WTC11 (cell line): ENCODE data around the gene ZNF236. TPM values are rescaled to one million over a fixed set of nuclear protein-coding genes. Genes with fewer than 3 reads are reported as not detected.

Experiments
- ATAC-seq: fragments of 200-7000 bp; cut with Tn5 transposase; 2 replicates; pipeline ENCODE4 v1.10.0; 2021; ENCODE audit warnings: mild to moderate bottlenecking, moderate library complexity
- CTCF ChIA-PET: fragments of 300-600 bp; sonication (Branson Sonifier 250); formaldehyde crosslinking; loops from one replicate; lab custom pipeline; 2021; ENCODE audit warnings: antibody characterized with exemption; lab: Charles Lee
- POLR2A ChIA-PET: fragments of 350-600 bp; sonication (Branson Sonifier 250); formaldehyde crosslinking; loops from one replicate; lab custom pipeline; 2021; ENCODE audit warnings: antibody characterized with exemption; lab: Charles Lee
- DNase-seq: peaks from one replicate; pipeline ENCODE4 v3.0.0; 2021; ENCODE audit warnings: low spot score
- H3K27ac Mint-ChIP-seq: 2 replicates; pipeline ENCODE4 v1.8.0; 2021; ENCODE audit warnings: mixed read lengths
- H3K27me3 Mint-ChIP-seq: 2 replicates; pipeline ENCODE4 v1.8.0; 2021; ENCODE audit warnings: low read depth, mild to moderate bottlenecking, moderate library complexity, mixed read lengths
- H3K36me3 Mint-ChIP-seq: 2 replicates; pipeline ENCODE4 v1.8.0; 2021; ENCODE audit warnings: mixed read lengths
- H3K4me1 Mint-ChIP-seq: 2 replicates; pipeline ENCODE4 v1.8.0; 2022; ENCODE audit warnings: mixed read lengths
- H3K4me3 Mint-ChIP-seq: 2 replicates; pipeline ENCODE4 v1.8.0; 2021; ENCODE audit warnings: mild to moderate bottlenecking, moderate library complexity, mixed read lengths
- H3K9me3 Mint-ChIP-seq: 2 replicates; pipeline ENCODE4 v1.8.0; 2021; ENCODE audit warnings: mixed read lengths
- HMGA2 ChIP-seq: fragments of 250-450 bp; sonication (Bioruptor Pico); IDR thresholded peaks from 2 replicates; pipeline ENCODE4 v1.4.0; 2021; ENCODE audit warnings: mild to moderate bottlenecking, moderate library complexity
- RELA ChIP-seq: sonication (generic); formaldehyde crosslinking; IDR thresholded peaks from 2 replicates; pipeline ENCODE4 v1.8.1; 2022; ENCODE audit warnings: missing genetic modification reagents, mild to moderate bottlenecking, borderline replicate concordance
- TP53 ChIP-seq: sonication (generic); formaldehyde crosslinking; IDR thresholded peaks from 2 replicates; pipeline ENCODE4 v1.8.1; 2023; ENCODE audit warnings: mild to moderate bottlenecking, missing genetic modification reagents
- ZNF121 ChIP-seq: sonication (generic); formaldehyde crosslinking; IDR thresholded peaks from 2 replicates; pipeline ENCODE4 v1.8.0; 2023; ENCODE audit warnings: missing genetic modification reagents
- ZNF219 ChIP-seq: sonication (generic); formaldehyde crosslinking; IDR thresholded peaks from 2 replicates; pipeline ENCODE4 v1.8.0; 2023; ENCODE audit warnings: missing genetic modification reagents, mild to moderate bottlenecking, borderline replicate concordance
- ZNF317 ChIP-seq: sonication (generic); formaldehyde crosslinking; IDR thresholded peaks from 2 replicates; pipeline ENCODE4 v1.8.1; 2023; ENCODE audit warnings: low read depth, mild to moderate bottlenecking, moderate library complexity, missing genetic modification reagents, borderline replicate concordance
- total RNA-seq: library from RNA; stranded (reverse); gene quantifications from 3 replicates; pipeline ENCODE4 v1.2.3, GENCODE V29; 2021
- TF ChIP-seq, protein P1 (sequence below): fragments of 250-450 bp; sonication (Bioruptor Pico); conservative IDR thresholded peaks from 2 replicates; pipeline ENCODE4 v1.9.0; 2021; ENCODE audit warnings: mild to moderate bottlenecking
- TF ChIP-seq, protein P2 (sequence below): sonication (generic); formaldehyde crosslinking; IDR thresholded peaks from 2 replicates; pipeline ENCODE4 v1.8.0; 2023; ENCODE audit warnings: missing genetic modification reagents, mild to moderate bottlenecking, borderline replicate concordance
- TF ChIP-seq, protein P3 (sequence below): sonication (generic); formaldehyde crosslinking; IDR thresholded peaks from 2 replicates; pipeline ENCODE4 v1.8.0; 2023; ENCODE audit warnings: mild to moderate bottlenecking, missing genetic modification reagents
- TF ChIP-seq, protein P4 (sequence below): sonication (generic); formaldehyde crosslinking; conservative IDR thresholded peaks from 2 replicates; pipeline ENCODE4 v1.8.1; 2023; ENCODE audit warnings: mild to moderate bottlenecking, low read depth, missing genetic modification reagents, moderate library complexity
- TF ChIP-seq, protein P5 (sequence below): sonication (generic); formaldehyde crosslinking; IDR thresholded peaks from 2 replicates; pipeline ENCODE4 v1.8.1; 2022; ENCODE audit warnings: mild to moderate bottlenecking, missing genetic modification reagents, moderate library complexity, borderline replicate concordance
- TF ChIP-seq, protein P6 (sequence below): fragments of 250-450 bp; sonication (Bioruptor Pico); IDR thresholded peaks from 2 replicates; pipeline ENCODE4 v1.9.0; 2021; ENCODE audit warnings: mild to moderate bottlenecking, borderline replicate concordance

The ZNF236 gene
- total RNA-seq, 1 experiment from 2014 or later, result 19.9 TPM

DNA sequence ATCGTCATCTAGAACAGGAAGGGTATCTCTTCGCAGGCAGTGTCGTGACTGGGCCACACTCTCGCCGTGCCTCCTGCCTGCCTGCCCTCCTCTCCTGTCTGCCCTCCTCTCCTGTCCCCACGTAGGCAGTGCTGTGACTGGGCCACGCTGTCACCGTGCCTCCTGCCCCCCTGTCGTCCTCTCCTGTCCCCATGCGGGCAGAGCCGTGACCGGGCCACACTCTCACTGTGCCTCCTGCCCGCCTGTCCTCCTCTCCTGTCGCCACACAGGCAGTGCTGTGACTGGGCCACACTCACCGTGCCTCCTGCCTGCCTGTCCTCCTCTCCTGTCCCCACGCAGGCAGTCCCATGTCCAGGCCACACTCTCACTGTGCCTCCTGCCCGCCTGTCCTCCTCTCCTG lies 51.4 kb downstream of the ZNF236 start:
- Mint-ChIP-seq H3K27ac (peak overlapping the region; percentile 75; the same call in 1 of the 2 replicates), H3K36me3 (peaks cover 17% of the 10 kb centered on the region)
- CTCF ChIA-PET, result interaction anchor here (1.4 to 1.8 kb wide), 3 partner anchors 50 to 164 kb away, joined by 3 to 6 read pairs (median 3); no protein-coding TSS in a partner anchor

DNA sequence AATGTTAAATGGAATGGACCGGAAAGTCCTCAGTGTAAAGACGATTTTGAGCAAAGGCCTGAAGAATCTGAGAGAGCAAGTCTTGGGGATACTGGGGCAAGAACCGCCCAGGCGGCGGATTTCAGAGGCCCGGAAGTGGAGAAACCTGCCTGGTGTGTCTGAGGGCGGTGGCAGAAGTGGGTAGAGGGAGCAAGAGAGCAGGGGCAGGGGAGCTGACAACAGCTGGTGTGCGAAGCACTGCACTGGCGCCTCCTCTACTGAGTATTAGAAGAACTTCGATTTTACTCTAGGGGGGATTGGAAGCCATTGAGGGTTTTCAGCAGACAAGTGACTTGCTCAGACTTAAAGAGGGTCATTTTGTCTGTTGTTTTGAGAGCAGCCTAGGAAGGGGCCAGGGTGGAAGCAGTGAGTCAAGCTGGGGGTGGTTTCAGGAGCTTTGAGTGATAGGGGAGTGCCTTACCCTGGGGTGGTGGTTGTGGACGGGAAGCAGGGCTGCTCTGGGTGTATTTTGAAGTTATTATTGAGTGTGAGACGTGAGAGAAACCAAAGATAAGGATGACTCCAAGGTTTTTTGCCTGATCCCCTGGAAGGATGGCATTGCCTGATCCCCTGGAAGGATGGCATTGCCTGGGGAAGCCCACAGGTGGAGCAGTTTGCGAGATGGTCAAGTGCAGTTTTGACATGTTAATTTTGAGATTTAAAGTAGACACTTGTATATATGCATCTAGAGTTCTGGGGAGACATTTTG lies 52.5 kb downstream of the ZNF236 start:
- Mint-ChIP-seq H3K27me3 (no peaks in the 10 kb centered on the region), H3K4me3 (no peak overlapping the region), H3K9me3 (no peaks in the 10 kb centered on the region), H3K36me3 (peaks cover 13% of the 10 kb centered on the region), H3K4me1 (peaks cover 13% of the 10 kb centered on the region), H3K27ac (peak overlapping the region; percentile 75)
- ChIA-PET CTCF (interaction anchor here (0.5 to 1.8 kb wide), 12 partner anchors 9 to 165 kb away, joined by 3 to 8 read pairs (median 4); no protein-coding TSS in a partner anchor), POLR2A (no interaction called here)
- DNase-seq, result peak; percentile 43
- peak; percentile 82 for ATAC-seq
- no peak for TF ChIP-seq HMGA2
- TF ChIP-seq, protein P1, sequence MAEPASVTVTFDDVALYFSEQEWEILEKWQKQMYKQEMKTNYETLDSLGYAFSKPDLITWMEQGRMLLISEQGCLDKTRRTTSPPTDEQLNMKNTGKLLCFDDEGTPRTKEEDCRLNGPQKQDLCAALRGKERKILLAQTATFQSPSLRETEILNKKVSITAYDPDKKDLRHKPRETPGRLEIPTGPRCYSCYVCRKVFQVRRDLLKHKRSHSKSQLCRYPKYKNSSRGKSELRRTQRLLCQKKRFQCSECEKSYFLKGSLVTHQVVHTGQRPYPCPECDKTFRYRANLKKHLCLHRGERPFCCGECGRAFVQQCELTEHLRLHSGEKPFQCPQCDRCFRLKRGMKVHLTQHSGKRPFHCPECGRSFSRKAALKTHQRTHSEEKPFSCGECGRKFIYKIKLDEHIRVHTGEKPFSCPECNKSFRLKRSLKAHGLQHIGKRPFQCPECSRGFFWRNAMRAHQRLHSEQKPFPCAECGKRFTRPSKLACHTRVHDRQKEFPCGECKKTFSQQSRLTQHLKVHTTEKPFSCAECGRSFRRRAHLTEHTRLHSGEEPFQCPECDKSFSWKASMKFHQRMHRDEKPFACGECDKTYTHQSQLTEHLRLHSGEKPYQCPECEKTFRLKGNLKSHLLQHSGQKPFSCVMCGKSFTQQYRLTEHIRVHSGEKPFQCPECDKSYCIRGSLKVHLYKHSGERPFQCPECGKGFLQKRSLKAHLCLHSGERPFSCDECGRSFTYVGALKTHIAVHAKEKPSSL, result no peak
- TF ChIP-seq, protein P2, sequence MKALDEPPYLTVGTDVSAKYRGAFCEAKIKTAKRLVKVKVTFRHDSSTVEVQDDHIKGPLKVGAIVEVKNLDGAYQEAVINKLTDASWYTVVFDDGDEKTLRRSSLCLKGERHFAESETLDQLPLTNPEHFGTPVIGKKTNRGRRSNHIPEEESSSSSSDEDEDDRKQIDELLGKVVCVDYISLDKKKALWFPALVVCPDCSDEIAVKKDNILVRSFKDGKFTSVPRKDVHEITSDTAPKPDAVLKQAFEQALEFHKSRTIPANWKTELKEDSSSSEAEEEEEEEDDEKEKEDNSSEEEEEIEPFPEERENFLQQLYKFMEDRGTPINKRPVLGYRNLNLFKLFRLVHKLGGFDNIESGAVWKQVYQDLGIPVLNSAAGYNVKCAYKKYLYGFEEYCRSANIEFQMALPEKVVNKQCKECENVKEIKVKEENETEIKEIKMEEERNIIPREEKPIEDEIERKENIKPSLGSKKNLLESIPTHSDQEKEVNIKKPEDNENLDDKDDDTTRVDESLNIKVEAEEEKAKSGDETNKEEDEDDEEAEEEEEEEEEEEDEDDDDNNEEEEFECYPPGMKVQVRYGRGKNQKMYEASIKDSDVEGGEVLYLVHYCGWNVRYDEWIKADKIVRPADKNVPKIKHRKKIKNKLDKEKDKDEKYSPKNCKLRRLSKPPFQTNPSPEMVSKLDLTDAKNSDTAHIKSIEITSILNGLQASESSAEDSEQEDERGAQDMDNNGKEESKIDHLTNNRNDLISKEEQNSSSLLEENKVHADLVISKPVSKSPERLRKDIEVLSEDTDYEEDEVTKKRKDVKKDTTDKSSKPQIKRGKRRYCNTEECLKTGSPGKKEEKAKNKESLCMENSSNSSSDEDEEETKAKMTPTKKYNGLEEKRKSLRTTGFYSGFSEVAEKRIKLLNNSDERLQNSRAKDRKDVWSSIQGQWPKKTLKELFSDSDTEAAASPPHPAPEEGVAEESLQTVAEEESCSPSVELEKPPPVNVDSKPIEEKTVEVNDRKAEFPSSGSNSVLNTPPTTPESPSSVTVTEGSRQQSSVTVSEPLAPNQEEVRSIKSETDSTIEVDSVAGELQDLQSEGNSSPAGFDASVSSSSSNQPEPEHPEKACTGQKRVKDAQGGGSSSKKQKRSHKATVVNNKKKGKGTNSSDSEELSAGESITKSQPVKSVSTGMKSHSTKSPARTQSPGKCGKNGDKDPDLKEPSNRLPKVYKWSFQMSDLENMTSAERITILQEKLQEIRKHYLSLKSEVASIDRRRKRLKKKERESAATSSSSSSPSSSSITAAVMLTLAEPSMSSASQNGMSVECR (CRISPR knock-in tag), result no peak

More for the DNA sequence above, 51.4 kb downstream of the ZNF236 start:
- ATAC-seq, result no peak
- POLR2A ChIA-PET, result no interaction called here
- no peak for DNase-seq
- TF ChIP-seq, protein P3, sequence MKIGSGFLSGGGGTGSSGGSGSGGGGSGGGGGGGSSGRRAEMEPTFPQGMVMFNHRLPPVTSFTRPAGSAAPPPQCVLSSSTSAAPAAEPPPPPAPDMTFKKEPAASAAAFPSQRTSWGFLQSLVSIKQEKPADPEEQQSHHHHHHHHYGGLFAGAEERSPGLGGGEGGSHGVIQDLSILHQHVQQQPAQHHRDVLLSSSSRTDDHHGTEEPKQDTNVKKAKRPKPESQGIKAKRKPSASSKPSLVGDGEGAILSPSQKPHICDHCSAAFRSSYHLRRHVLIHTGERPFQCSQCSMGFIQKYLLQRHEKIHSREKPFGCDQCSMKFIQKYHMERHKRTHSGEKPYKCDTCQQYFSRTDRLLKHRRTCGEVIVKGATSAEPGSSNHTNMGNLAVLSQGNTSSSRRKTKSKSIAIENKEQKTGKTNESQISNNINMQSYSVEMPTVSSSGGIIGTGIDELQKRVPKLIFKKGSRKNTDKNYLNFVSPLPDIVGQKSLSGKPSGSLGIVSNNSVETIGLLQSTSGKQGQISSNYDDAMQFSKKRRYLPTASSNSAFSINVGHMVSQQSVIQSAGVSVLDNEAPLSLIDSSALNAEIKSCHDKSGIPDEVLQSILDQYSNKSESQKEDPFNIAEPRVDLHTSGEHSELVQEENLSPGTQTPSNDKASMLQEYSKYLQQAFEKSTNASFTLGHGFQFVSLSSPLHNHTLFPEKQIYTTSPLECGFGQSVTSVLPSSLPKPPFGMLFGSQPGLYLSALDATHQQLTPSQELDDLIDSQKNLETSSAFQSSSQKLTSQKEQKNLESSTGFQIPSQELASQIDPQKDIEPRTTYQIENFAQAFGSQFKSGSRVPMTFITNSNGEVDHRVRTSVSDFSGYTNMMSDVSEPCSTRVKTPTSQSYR (CRISPR knock-in tag), result no peak
- no peak for TF ChIP-seq TP53 (CRISPR knock-in tag)
- TF ChIP-seq, protein P4, sequence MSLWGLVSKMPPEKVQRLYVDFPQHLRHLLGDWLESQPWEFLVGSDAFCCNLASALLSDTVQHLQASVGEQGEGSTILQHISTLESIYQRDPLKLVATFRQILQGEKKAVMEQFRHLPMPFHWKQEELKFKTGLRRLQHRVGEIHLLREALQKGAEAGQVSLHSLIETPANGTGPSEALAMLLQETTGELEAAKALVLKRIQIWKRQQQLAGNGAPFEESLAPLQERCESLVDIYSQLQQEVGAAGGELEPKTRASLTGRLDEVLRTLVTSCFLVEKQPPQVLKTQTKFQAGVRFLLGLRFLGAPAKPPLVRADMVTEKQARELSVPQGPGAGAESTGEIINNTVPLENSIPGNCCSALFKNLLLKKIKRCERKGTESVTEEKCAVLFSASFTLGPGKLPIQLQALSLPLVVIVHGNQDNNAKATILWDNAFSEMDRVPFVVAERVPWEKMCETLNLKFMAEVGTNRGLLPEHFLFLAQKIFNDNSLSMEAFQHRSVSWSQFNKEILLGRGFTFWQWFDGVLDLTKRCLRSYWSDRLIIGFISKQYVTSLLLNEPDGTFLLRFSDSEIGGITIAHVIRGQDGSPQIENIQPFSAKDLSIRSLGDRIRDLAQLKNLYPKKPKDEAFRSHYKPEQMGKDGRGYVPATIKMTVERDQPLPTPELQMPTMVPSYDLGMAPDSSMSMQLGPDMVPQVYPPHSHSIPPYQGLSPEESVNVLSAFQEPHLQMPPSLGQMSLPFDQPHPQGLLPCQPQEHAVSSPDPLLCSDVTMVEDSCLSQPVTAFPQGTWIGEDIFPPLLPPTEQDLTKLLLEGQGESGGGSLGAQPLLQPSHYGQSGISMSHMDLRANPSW (CRISPR knock-in tag), result no peak
- no peak for TF ChIP-seq ZNF121 (CRISPR knock-in tag)
- TF ChIP-seq ZNF317 (CRISPR knock-in tag), result no peak
- no peak for TF ChIP-seq ZNF219
- TF ChIP-seq, protein P5, sequence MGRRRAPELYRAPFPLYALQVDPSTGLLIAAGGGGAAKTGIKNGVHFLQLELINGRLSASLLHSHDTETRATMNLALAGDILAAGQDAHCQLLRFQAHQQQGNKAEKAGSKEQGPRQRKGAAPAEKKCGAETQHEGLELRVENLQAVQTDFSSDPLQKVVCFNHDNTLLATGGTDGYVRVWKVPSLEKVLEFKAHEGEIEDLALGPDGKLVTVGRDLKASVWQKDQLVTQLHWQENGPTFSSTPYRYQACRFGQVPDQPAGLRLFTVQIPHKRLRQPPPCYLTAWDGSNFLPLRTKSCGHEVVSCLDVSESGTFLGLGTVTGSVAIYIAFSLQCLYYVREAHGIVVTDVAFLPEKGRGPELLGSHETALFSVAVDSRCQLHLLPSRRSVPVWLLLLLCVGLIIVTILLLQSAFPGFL, result no peak
- TF ChIP-seq, protein P6, sequence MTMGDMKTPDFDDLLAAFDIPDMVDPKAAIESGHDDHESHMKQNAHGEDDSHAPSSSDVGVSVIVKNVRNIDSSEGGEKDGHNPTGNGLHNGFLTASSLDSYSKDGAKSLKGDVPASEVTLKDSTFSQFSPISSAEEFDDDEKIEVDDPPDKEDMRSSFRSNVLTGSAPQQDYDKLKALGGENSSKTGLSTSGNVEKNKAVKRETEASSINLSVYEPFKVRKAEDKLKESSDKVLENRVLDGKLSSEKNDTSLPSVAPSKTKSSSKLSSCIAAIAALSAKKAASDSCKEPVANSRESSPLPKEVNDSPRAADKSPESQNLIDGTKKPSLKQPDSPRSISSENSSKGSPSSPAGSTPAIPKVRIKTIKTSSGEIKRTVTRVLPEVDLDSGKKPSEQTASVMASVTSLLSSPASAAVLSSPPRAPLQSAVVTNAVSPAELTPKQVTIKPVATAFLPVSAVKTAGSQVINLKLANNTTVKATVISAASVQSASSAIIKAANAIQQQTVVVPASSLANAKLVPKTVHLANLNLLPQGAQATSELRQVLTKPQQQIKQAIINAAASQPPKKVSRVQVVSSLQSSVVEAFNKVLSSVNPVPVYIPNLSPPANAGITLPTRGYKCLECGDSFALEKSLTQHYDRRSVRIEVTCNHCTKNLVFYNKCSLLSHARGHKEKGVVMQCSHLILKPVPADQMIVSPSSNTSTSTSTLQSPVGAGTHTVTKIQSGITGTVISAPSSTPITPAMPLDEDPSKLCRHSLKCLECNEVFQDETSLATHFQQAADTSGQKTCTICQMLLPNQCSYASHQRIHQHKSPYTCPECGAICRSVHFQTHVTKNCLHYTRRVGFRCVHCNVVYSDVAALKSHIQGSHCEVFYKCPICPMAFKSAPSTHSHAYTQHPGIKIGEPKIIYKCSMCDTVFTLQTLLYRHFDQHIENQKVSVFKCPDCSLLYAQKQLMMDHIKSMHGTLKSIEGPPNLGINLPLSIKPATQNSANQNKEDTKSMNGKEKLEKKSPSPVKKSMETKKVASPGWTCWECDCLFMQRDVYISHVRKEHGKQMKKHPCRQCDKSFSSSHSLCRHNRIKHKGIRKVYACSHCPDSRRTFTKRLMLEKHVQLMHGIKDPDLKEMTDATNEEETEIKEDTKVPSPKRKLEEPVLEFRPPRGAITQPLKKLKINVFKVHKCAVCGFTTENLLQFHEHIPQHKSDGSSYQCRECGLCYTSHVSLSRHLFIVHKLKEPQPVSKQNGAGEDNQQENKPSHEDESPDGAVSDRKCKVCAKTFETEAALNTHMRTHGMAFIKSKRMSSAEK (CRISPR knock-in tag), result no peak
- no peak for TF ChIP-seq HMGA2
- no peak for TF ChIP-seq RELA (CRISPR knock-in tag)
- Mint-ChIP-seq H3K4me1 (peaks cover 13% of the 10 kb centered on the region), H3K4me3 (no peak overlapping the region), H3K27me3 (no peaks in the 10 kb centered on the region), H3K9me3 (no peaks in the 10 kb centered on the region)
